SK-N-SH (cell line): ENCODE results near the gene ATP4A. TPM values are rescaled to one million over a fixed set of nuclear protein-coding genes. Genes with fewer than 3 reads are reported as not detected.
A peak's percentile ranks its signal among the peaks of the same experiment; 100 is the strongest.

Experiments used
- CTCF ChIA-PET: fragments of 300-600, 350-600 bp; formaldehyde crosslinking; extraction: SDS; loops from one replicate; lab custom pipeline; 2021; lab: Yijun Ruan, JAX
- POLR2A ChIA-PET: fragments of 350-600 bp; sonication (Branson Sonifier 250); formaldehyde crosslinking; extraction: SDS; loops from one replicate; lab custom pipeline; 2020; ENCODE audit warnings: antibody characterized with exemption, inconsistent platforms; lab: Yijun Ruan, JAX
- DNase-seq: peaks from one replicate; pipeline ENCODE4 v3.0.0; 2012
- H2AFZ ChIP-seq: fragments of 200-600 bp; sonication (generic); 2 replicates; pipeline ENCODE4 v1.8.1; 2016; ENCODE audit warnings: antibody characterized with exemption, mild to moderate bottlenecking, low read depth
- H3F3A ChIP-seq: fragments of 200-600 bp; sonication (generic); replicated peaks from 2 replicates; pipeline ENCODE3; 2016; ENCODE audit warnings: antibody characterized with exemption, mild to moderate bottlenecking; ENCODE audit not compliant: insufficient read depth
- H3K27ac ChIP-seq, 2 experiments: fragments of 200-500 bp in 1 of 2; fragments of 200-600 bp in 1 of 2; sonication (Bioruptor generic) in 1 of 2; sonication (generic), shearing (Covaris generic) in 1 of 2; 2 replicates each; pipeline versions ENCODE4 v1.5.1 to v1.6.1; 2014 to 2016; ENCODE audit warnings: low read depth in 2 of 2, inconsistent platforms in 1 of 2, low read length in 1 of 2, mild to moderate bottlenecking in 1 of 2, mixed read lengths in 1 of 2
- H3K27me3 ChIP-seq: fragments of 200-600 bp; sonication (generic), shearing (Covaris generic); 2 replicates; pipeline ENCODE4 v1.6.1; 2016; ENCODE audit warnings: mixed run types; ENCODE audit not compliant: insufficient read depth
- H3K36me3 ChIP-seq, 2 experiments: fragments of 200-500 bp in 1 of 2; fragments of 200-600 bp in 1 of 2; sonication (Bioruptor generic) in 1 of 2; sonication (generic) in 1 of 2; replicated peaks in 1 of 2; 2 replicates each; pipeline versions ENCODE3 to v1.5.1; 2014 to 2016; ENCODE audit warnings: low read length in 1 of 2, mild to moderate bottlenecking in 1 of 2; ENCODE audit not compliant: insufficient read depth in 2 of 2, control insufficient read depth in 1 of 2
- H3K4me1 ChIP-seq, 2 experiments: fragments of 200-500 bp in 1 of 2; fragments of 200-600 bp in 1 of 2; sonication (Bioruptor generic) in 1 of 2; sonication (generic), shearing (Covaris generic) in 1 of 2; 2 replicates each; pipeline versions ENCODE4 v1.5.1 to v1.6.1; 2014 to 2016; ENCODE audit warnings: low read depth in 1 of 2, low read length in 1 of 2, mixed run types in 1 of 2; ENCODE audit not compliant: insufficient read depth in 2 of 2, control insufficient read depth in 1 of 2
- H3K4me2 ChIP-seq: fragments of 200-600 bp; sonication (generic), shearing (Covaris generic); 2 replicates; pipeline ENCODE4 v1.6.1; 2017; ENCODE audit warnings: mixed run types
- H3K4me3 ChIP-seq, 2 experiments: fragments of 200-500 bp in 1 of 2; fragments of 200-600 bp in 1 of 2; sonication (Bioruptor generic) in 1 of 2; sonication (generic), shearing (Covaris generic) in 1 of 2; 2 replicates each; pipeline versions ENCODE4 v1.5.1 to v1.8.1; 2014 to 2016; ENCODE audit warnings: low read depth in 2 of 2, inconsistent platforms in 1 of 2, low read length in 1 of 2, mild to moderate bottlenecking in 1 of 2, mixed read lengths in 1 of 2, moderate library complexity in 1 of 2
- H3K79me2 ChIP-seq: fragments of 200-600 bp; sonication (generic); 2 replicates; pipeline ENCODE4 v1.8.1; 2017; ENCODE audit warnings: mild to moderate bottlenecking; ENCODE audit not compliant: insufficient read depth
- H3K9ac ChIP-seq: fragments of 200-600 bp; sonication (generic); 2 replicates; pipeline ENCODE4 v1.6.1; 2017; ENCODE audit warnings: mixed run types
- H3K9me2 ChIP-seq: fragments of 200-600 bp; sonication (generic); 2 replicates; pipeline ENCODE4 v1.6.1; 2017; ENCODE audit warnings: mixed run types
- H3K9me3 ChIP-seq: fragments of 200-600 bp; sonication (generic); 2 replicates; pipeline ENCODE4 v1.6.1; 2017; ENCODE audit warnings: mixed run types, mild to moderate bottlenecking, moderate library complexity
- H4K20me1 ChIP-seq: fragments of 200-600 bp; sonication (generic); 2 replicates; pipeline ENCODE4 v1.6.1; 2017; ENCODE audit warnings: mild to moderate bottlenecking, mixed run types; ENCODE audit not compliant: insufficient read depth
- EZH2phosphoT487 ChIP-seq: fragments of 200-600 bp; sonication (generic); IDR thresholded peaks from 2 replicates; pipeline ENCODE4 v1.6.1; 2017; ENCODE audit warnings: low read depth, mixed run types, mild to moderate bottlenecking, antibody characterized with exemption, moderate library complexity, borderline replicate concordance
- FOSL2 ChIP-seq: IDR thresholded peaks from 2 replicates; pipeline ENCODE4 v1.4.0; 2012; ENCODE audit warnings: low read depth, mild to moderate bottlenecking, moderate library complexity, borderline replicate concordance
- GATA2 ChIP-seq: sonication (generic); formaldehyde crosslinking; IDR thresholded peaks from 2 replicates; pipeline ENCODE4 v1.5.0; 2020; ENCODE audit warnings: mild to moderate bottlenecking, missing genetic modification reagents
- MAX ChIP-seq: IDR thresholded peaks from 2 replicates; pipeline ENCODE4 v1.4.0; 2012; ENCODE audit warnings: low read depth
- NFIC ChIP-seq: IDR thresholded peaks from 2 replicates; pipeline ENCODE4 v1.4.0; 2012; ENCODE audit warnings: borderline replicate concordance
- RCOR1 ChIP-seq: fragments of 150-350 bp; IDR thresholded peaks from 2 replicates; pipeline ENCODE4 v1.6.1; 2017; ENCODE audit warnings: antibody characterized with exemption, low read length
- REST ChIP-seq: IDR thresholded peaks from 2 replicates; pipeline ENCODE4 v1.6.1; 2012; ENCODE audit warnings: mild to moderate bottlenecking, low read depth, low read length, moderate library complexity
- SIN3A ChIP-seq: IDR thresholded peaks from 2 replicates; pipeline ENCODE4 v1.6.1; 2012; ENCODE audit warnings: low read depth, mild to moderate bottlenecking, low read length, moderate library complexity, borderline replicate concordance
- SMC3 ChIP-seq: IDR thresholded peaks from 2 replicates; pipeline ENCODE4 v1.6.1; 2012; ENCODE audit warnings: low read depth, low read length, improper control_type of control experiment
- USF1 ChIP-seq: IDR thresholded peaks from 2 replicates; pipeline ENCODE4 v1.4.0; 2012; ENCODE audit warnings: low read depth, borderline replicate concordance
- USF2 ChIP-seq: fragments of 150-350 bp; IDR thresholded peaks from 2 replicates; pipeline ENCODE4 v1.6.1; 2017; ENCODE audit warnings: antibody characterized with exemption, low read length, low read depth, borderline replicate concordance
- WGBS: methylation state at CpG from one replicate; pipeline ENCODE4 v1.1.6; 2017; ENCODE audit warnings: low lambda C conversion rate; 5-methylcytosine and 5-hydroxymethylcytosine counted together
- polyA plus RNA-seq, 3 experiments: library from polyadenylated mRNA; depleted of rRNA; stranded (reverse); fragments of >200 nt; gene quantifications; 2 replicates each; pipeline ENCODE4 v1.2.3, GENCODE V29; 2012

Gene ATP4A
- polyA plus RNA-seq, 1 of the 3 experiments (the other 2 are of a cell fraction) = not detected

- Histone ChIP-seq H3F3A (no peaks in the 10 kb centered on the region), H4K20me1 (no peaks in the 10 kb centered on the region), H3K9me3 (no peaks in the 10 kb centered on the region), H3K9me2 (no peaks in the 10 kb centered on the region), H2AFZ (no peak overlapping the region), H3K36me3 (no peaks in the 10 kb centered on the region), H3K4me1 (peaks cover 0 to 11% of the 10 kb centered on the region in 2 experiments; a peak in 1 of 4 replicates)
- DNase-seq = no peak
- 55% methylated on average over 23 of the region's 23 CpGs for WGBS
- TF ChIP-seq GATA2 (CRISPR knock-in tag) (no peak), REST (no peak), SIN3A (no peak), RCOR1 (no peak), FOSL2 (no peak), USF1 (no peak), EZH2phosphoT487 (no peak), USF2 (no peak), MAX (no peak), NFIC (no peak), SMC3 (no peak)
- TF ChIP-seq, all 33 proteins: peak for 0
- Histone ChIP-seq H3K27me3 (peaks cover 63% of the 10 kb centered on the region), H3K4me2 (no peak overlapping the region), H3K4me3 (no peak overlapping the region), H3K79me2 (no peaks in the 10 kb centered on the region), H3K9ac (no peak overlapping the region), H3K27ac (no peak overlapping the region)
- ChIA-PET CTCF (interaction anchor here (2.8 kb wide), 1 partner anchor 12 kb away, joined by 16 read pairs; no protein-coding TSS in a partner anchor), POLR2A (no interaction called here)
Measured at GRCh38 chr19:35559781-35560180, 3.7 kb downstream of the ATP4A start.

GRCh38 chr19:35559281-35559659 lies 4.2 kb downstream of the ATP4A start:
- H3K9ac ChIP-seq = no peak overlapping the region
- POLR2A ChIA-PET = no interaction called here
- H3K9me3 ChIP-seq = no peaks in the 10 kb centered on the region
- CTCF ChIA-PET = interaction anchor here (0.7 to 2.8 kb wide), 2 partner anchors 11 to 25 kb away, joined by 3 to 16 read pairs; no protein-coding TSS in a partner anchor
- no peak overlapping the region for H3K27ac ChIP-seq
- H3K79me2 ChIP-seq = no peaks in the 10 kb centered on the region
- H3F3A ChIP-seq = no peaks in the 10 kb centered on the region
- H3K4me3 ChIP-seq = no peak overlapping the region
- H2AFZ ChIP-seq = no peak overlapping the region
- no peak overlapping the region for H3K4me2 ChIP-seq
- H3K27me3 ChIP-seq = peaks cover 58% of the 10 kb centered on the region
- no peaks in the 10 kb centered on the region for H3K9me2 ChIP-seq
- DNase-seq = no peak
- WGBS = 14% methylated on average over 10 of the region's 11 CpGs
- H4K20me1 ChIP-seq = no peaks in the 10 kb centered on the region
- peaks cover 0 to 11% of the 10 kb centered on the region in 2 experiments; a peak in 1 of 4 replicates for H3K4me1 ChIP-seq
- TF ChIP-seq MAX (no peak), REST (peak; percentile 70; the same call in 1 of the 2 replicates), EZH2phosphoT487 (no peak)
- no peaks in the 10 kb centered on the region for H3K36me3 ChIP-seq
